Measurements from ENCODE around the gene MCU. TPM values are rescaled to one million over a fixed set of nuclear protein-coding genes. Genes with fewer than 3 reads are reported as not detected.

The MCU gene
- total and polyA plus RNA-seq, 7 experiments from 2014 or later, result 4.8 to 14.3 (median 10.7) TPM

GRCh38 chr10:72790216-72790990 lies 98.5 kb downstream of the MCU start:
- ATAC-seq (no peak), DNase-seq (no peak)
- Mint-ChIP-seq H3K4me3 (no peak overlapping the region), H3K27ac (no peak overlapping the region), H3K4me1 (peaks cover 5 to 17% (median 9%) of the 10 kb centered on the region in 7 donors), H3K36me3 (peaks cover 0 to 7% (median 4%) of the 10 kb centered on the region in 5 donors), H3K27me3 (no peaks in the 10 kb centered on the region), H3K9me3 (peaks cover 0 to 3% (median 0%) of the 10 kb centered on the region in 11 donors)
- CTCF ChIA-PET, result no interaction called here
- Histone ChIP-seq H3K27me3 (ENCODE audit: control insufficient read depth in 2 of 2, insufficient read depth in 2 of 2, low read length in 2 of 2) (no peaks in the 10 kb centered on the region), H3K4me3 (ENCODE audit: low read length) (no peak overlapping the region), H3K4me1 (ENCODE audit: control insufficient read depth in 2 of 2, insufficient read depth in 2 of 2, low read length in 2 of 2) (no peaks in the 10 kb centered on the region), H3K27ac (ENCODE audit: low read depth, low read length) (no peak overlapping the region), H3K9me3 (ENCODE audit: control insufficient read depth in 2 of 3, low read length in 3 of 3) (no peaks in the 10 kb centered on the region), H3K36me3 (ENCODE audit: control insufficient read depth in 2 of 3, insufficient read depth in 3 of 3, low read length in 3 of 3) (no peaks in the 10 kb centered on the region)
- POLR2A ChIA-PET, result no interaction called here
- intact Hi-C loops (cut with micrococcal nuclease), result no loop called here

- Histone ChIP-seq H3K4me1 (ENCODE audit: control insufficient read depth in 2 of 2, insufficient read depth in 2 of 2, low read length in 2 of 2) (no peaks in the 10 kb centered on the region), H3K4me3 (ENCODE audit: low read length) (no peak overlapping the region), H3K27ac (ENCODE audit: low read depth, low read length) (no peak overlapping the region), H3K36me3 (ENCODE audit: control insufficient read depth in 2 of 3, insufficient read depth in 3 of 3, low read length in 3 of 3) (no peaks in the 10 kb centered on the region), H3K27me3 (ENCODE audit: control insufficient read depth in 2 of 2, insufficient read depth in 2 of 2, low read length in 2 of 2) (no peaks in the 10 kb centered on the region), H3K9me3 (ENCODE audit: control insufficient read depth in 2 of 3, low read length in 3 of 3) (no peaks in the 10 kb centered on the region)
- no peak overlapping the region for H3K4me3 Mint-ChIP-seq
- H3K9me3 Mint-ChIP-seq, result peaks cover 0 to 3% (median 0%) of the 10 kb centered on the region in 11 donors
- peaks cover 5 to 17% (median 9%) of the 10 kb centered on the region in 7 donors for H3K4me1 Mint-ChIP-seq
- peak overlapping the region in 1 of 9 donors; percentile 29 for H3K27ac Mint-ChIP-seq
- DNase-seq (no peak), ATAC-seq (no peak)
- H3K36me3 Mint-ChIP-seq, result peaks cover 0 to 7% (median 4%) of the 10 kb centered on the region in 5 donors
- no peaks in the 10 kb centered on the region for H3K27me3 Mint-ChIP-seq
- ChIA-PET CTCF (interaction anchor here (0.7 kb wide), 1 partner anchor 159 kb away, joined by 3 read pairs; no protein-coding TSS in a partner anchor), POLR2A (no interaction called here)
- intact Hi-C loops (cut with micrococcal nuclease), result no loop called here
Measured at GRCh38 chr10:72792288-72792687, 100.3 kb downstream of the MCU start.

GRCh38 chr10:72793752-72794151 lies 101.8 kb downstream of the MCU start:
- H3K27ac ChIP-seq (ENCODE audit: low read depth, low read length), result no peak overlapping the region
- no peaks in the 10 kb centered on the region for H3K36me3 ChIP-seq (ENCODE audit: control insufficient read depth in 2 of 3, insufficient read depth in 3 of 3, low read length in 3 of 3)
- ATAC-seq (no peak), DNase-seq (no peak)
- ChIA-PET CTCF (interaction anchor here (0.9 kb wide), 1 partner anchor 429 kb away, joined by 3 read pairs; no protein-coding TSS in a partner anchor), POLR2A (no interaction called here)
- Mint-ChIP-seq H3K9me3 (no peaks in the 10 kb centered on the region), H3K4me1 (peaks cover 5 to 11% (median 6%) of the 10 kb centered on the region in 7 donors), H3K27ac (peak overlapping the region in 1 of 9 donors; percentile 72), H3K27me3 (no peaks in the 10 kb centered on the region), H3K4me3 (no peak overlapping the region), H3K36me3 (peaks cover 0 to 4% (median 0%) of the 10 kb centered on the region in 5 donors)
- no peaks in the 10 kb centered on the region for H3K9me3 ChIP-seq (ENCODE audit: control insufficient read depth in 2 of 3, low read length in 3 of 3)
- intact Hi-C loops (cut with micrococcal nuclease), result no loop called here
- no peaks in the 10 kb centered on the region for H3K27me3 ChIP-seq (ENCODE audit: control insufficient read depth in 2 of 2, insufficient read depth in 2 of 2, low read length in 2 of 2)
- no peak overlapping the region for H3K4me3 ChIP-seq (ENCODE audit: low read length)
- H3K4me1 ChIP-seq (ENCODE audit: control insufficient read depth in 2 of 2, insufficient read depth in 2 of 2, low read length in 2 of 2), result no peaks in the 10 kb centered on the region

- intact Hi-C loops (cut with micrococcal nuclease), result no loop called here
- Histone ChIP-seq H3K27me3 (ENCODE audit: control insufficient read depth in 2 of 2, insufficient read depth in 2 of 2, low read length in 2 of 2) (no peaks in the 10 kb centered on the region), H3K4me1 (ENCODE audit: control insufficient read depth in 2 of 2, insufficient read depth in 2 of 2, low read length in 2 of 2) (no peaks in the 10 kb centered on the region), H3K9me3 (ENCODE audit: control insufficient read depth in 2 of 3, low read length in 3 of 3) (no peaks in the 10 kb centered on the region), H3K36me3 (ENCODE audit: control insufficient read depth in 2 of 3, insufficient read depth in 3 of 3, low read length in 3 of 3) (no peaks in the 10 kb centered on the region), H3K4me3 (ENCODE audit: low read length) (no peak overlapping the region), H3K27ac (ENCODE audit: low read depth, low read length) (no peak overlapping the region)
- no peaks in the 10 kb centered on the region for H3K9me3 Mint-ChIP-seq
- peaks cover 0 to 4% (median 0%) of the 10 kb centered on the region in 5 donors for H3K36me3 Mint-ChIP-seq
- DNase-seq (no peak), ATAC-seq (no peak)
- H3K27me3 Mint-ChIP-seq, result no peaks in the 10 kb centered on the region
- H3K4me1 Mint-ChIP-seq, result peaks cover 3 to 9% (median 6%) of the 10 kb centered on the region in 7 donors
- no peak overlapping the region for H3K4me3 Mint-ChIP-seq
- CTCF ChIA-PET, result interaction anchor here (1.1 kb wide), 1 partner anchor 19 kb away, joined by 3 read pairs; no protein-coding TSS in a partner anchor
- no peak overlapping the region for H3K27ac Mint-ChIP-seq
- POLR2A ChIA-PET, result no interaction called here
Measured at GRCh38 chr10:72794260-72794659, 102.3 kb downstream of the MCU start.

GRCh38 chr10:72796042-72796441 lies 104.1 kb downstream of the MCU start:
- Histone ChIP-seq H3K27ac (ENCODE audit: low read depth, low read length) (no peak overlapping the region), H3K9me3 (ENCODE audit: control insufficient read depth in 2 of 3, low read length in 3 of 3) (no peaks in the 10 kb centered on the region), H3K27me3 (ENCODE audit: control insufficient read depth in 2 of 2, insufficient read depth in 2 of 2, low read length in 2 of 2) (no peaks in the 10 kb centered on the region), H3K36me3 (ENCODE audit: control insufficient read depth in 2 of 3, insufficient read depth in 3 of 3, low read length in 3 of 3) (no peaks in the 10 kb centered on the region), H3K4me3 (ENCODE audit: low read length) (no peak overlapping the region), H3K4me1 (ENCODE audit: control insufficient read depth in 2 of 2, insufficient read depth in 2 of 2, low read length in 2 of 2) (no peaks in the 10 kb centered on the region)
- Mint-ChIP-seq H3K9me3 (no peaks in the 10 kb centered on the region), H3K4me3 (no peak overlapping the region), H3K4me1 (peaks cover 2 to 12% (median 9%) of the 10 kb centered on the region in 7 donors), H3K36me3 (peaks cover 0 to 4% (median 0%) of the 10 kb centered on the region in 5 donors), H3K27ac (no peak overlapping the region), H3K27me3 (no peaks in the 10 kb centered on the region)
- ChIA-PET CTCF (no interaction called here), POLR2A (interaction anchor here (0.6 kb wide), 1 partner anchor 333 kb away, joined by 3 read pairs; no protein-coding TSS in a partner anchor)
- no peak for ATAC-seq
- intact Hi-C loops (cut with micrococcal nuclease), result no loop called here
- DNase-seq, result no peak

- Histone ChIP-seq H3K36me3 (ENCODE audit: control insufficient read depth in 2 of 3, insufficient read depth in 3 of 3, low read length in 3 of 3) (no peaks in the 10 kb centered on the region), H3K27ac (ENCODE audit: low read depth, low read length) (no peak overlapping the region), H3K4me1 (ENCODE audit: control insufficient read depth in 2 of 2, insufficient read depth in 2 of 2, low read length in 2 of 2) (no peaks in the 10 kb centered on the region), H3K9me3 (ENCODE audit: control insufficient read depth in 2 of 3, low read length in 3 of 3) (no peaks in the 10 kb centered on the region), H3K27me3 (ENCODE audit: control insufficient read depth in 2 of 2, insufficient read depth in 2 of 2, low read length in 2 of 2) (no peaks in the 10 kb centered on the region), H3K4me3 (ENCODE audit: low read length) (no peak overlapping the region)
- no peaks in the 10 kb centered on the region for H3K27me3 Mint-ChIP-seq
- peaks cover 0 to 4% (median 0%) of the 10 kb centered on the region in 5 donors for H3K36me3 Mint-ChIP-seq
- no peak overlapping the region for H3K27ac Mint-ChIP-seq
- DNase-seq (no peak), ATAC-seq (no peak)
- intact Hi-C loops (cut with micrococcal nuclease), result no loop called here
- H3K4me3 Mint-ChIP-seq, result no peak overlapping the region
- ChIA-PET POLR2A (interaction anchor here (0.6 kb wide), 1 partner anchor 333 kb away, joined by 3 read pairs; no protein-coding TSS in a partner anchor), CTCF (no interaction called here)
- H3K4me1 Mint-ChIP-seq, result peaks cover 6 to 17% (median 13%) of the 10 kb centered on the region in 7 donors
- H3K9me3 Mint-ChIP-seq, result no peaks in the 10 kb centered on the region
Measured at GRCh38 chr10:72796538-72796937, 104.6 kb downstream of the MCU start.

All from naive thymus-derived CD4-positive, alpha-beta T cell (primary cell).